GM18502 (cell line): Measurements from ENCODE around the gene NPM3.

Experiments
- ATAC-seq: cut with Tn5 transposase; IDR thresholded peaks from one replicate; pipeline ENCODE4 v1.9.1; 2021; ENCODE audit warnings: mild to moderate bottlenecking; ENCODE audit not compliant: unreplicated experiment, poor library complexity

Gene NPM3

GRCh38 chr10:101782811-101783735 lies at the start of gene NPM3:
TSS of gene NPM3 (minus strand) at chr10:101783446. CDS start at chr10:101783390, 56 bp downstream.
- peak; percentile 65 for ATAC-seq

GRCh38 chr10:101832325-101832771 lies 49.1 kb upstream of the NPM3 start:
- ATAC-seq: no peak

GRCh38 chr10:101831169-101831811 lies 48.0 kb upstream of the NPM3 start:
- no peak for ATAC-seq

GRCh38 chr10:101830322-101831168 lies 47.3 kb upstream of the NPM3 start:
- peak; percentile 64 for ATAC-seq

GRCh38 chr10:101829561-101830315 lies 46.5 kb upstream of the NPM3 start:
- ATAC-seq: peak; percentile 14

GRCh38 chr10:101828766-101829551 lies 45.7 kb upstream of the NPM3 start:
- ATAC-seq: no peak

GRCh38 chr10:101827919-101828600 lies 44.8 kb upstream of the NPM3 start:
- ATAC-seq: no peak

GRCh38 chr10:101826852-101827434 lies 43.7 kb upstream of the NPM3 start:
- ATAC-seq: no peak

- no peak for ATAC-seq
Measured at GRCh38 chr10:101824736-101825135, 41.5 kb upstream of the NPM3 start.

- peak; percentile 31 for ATAC-seq
Measured at GRCh38 chr10:101818872-101819633, 35.8 kb upstream of the NPM3 start.

GRCh38 chr10:101818119-101818871 lies 35.0 kb upstream of the NPM3 start, which contains the start of gene OGA:
TSS of gene OGA (minus strand) at chr10:101818444. CDS start at chr10:101818022, 422 bp downstream.
- ATAC-seq: peak; percentile 89

GRCh38 chr10:101817337-101818118 lies 34.3 kb upstream of the NPM3 start:
- ATAC-seq: peak; percentile 1

GRCh38 chr10:101816913-101817336 lies 33.7 kb upstream of the NPM3 start:
- ATAC-seq: no peak

GRCh38 chr10:101816376-101816775 lies 33.1 kb upstream of the NPM3 start:
- no peak for ATAC-seq

GRCh38 chr10:101814466-101815071 lies 31.3 kb upstream of the NPM3 start:
- ATAC-seq: peak; percentile 25
